HepG2 (cell line): ENCODE data around the gene JSRP1. TPM values are rescaled to one million over a fixed set of nuclear protein-coding genes. Genes with fewer than 3 reads are reported as not detected.

Experiments used
- ARID4A ChIP-seq: sonication (generic); formaldehyde crosslinking; IDR thresholded peaks from 2 replicates; pipeline ENCODE4 v1.5.0; 2020; ENCODE audit warnings: mild to moderate bottlenecking, missing genetic modification reagents, borderline replicate concordance
- NFE2L1 ChIP-seq: sonication (generic); formaldehyde crosslinking; IDR thresholded peaks from 2 replicates; pipeline ENCODE4 v1.4.0; 2020; ENCODE audit warnings: missing genetic modification reagents, mild to moderate bottlenecking, borderline replicate concordance
- NFKB2 ChIP-seq: sonication (generic); formaldehyde crosslinking; IDR thresholded peaks from 2 replicates; pipeline ENCODE4 v1.4.0; 2020; ENCODE audit warnings: missing genetic modification reagents, borderline replicate concordance
- NR0B2 ChIP-seq: sonication (generic); formaldehyde crosslinking; IDR thresholded peaks from 2 replicates; pipeline ENCODE4 v1.4.0; 2020; ENCODE audit warnings: mild to moderate bottlenecking, missing genetic modification reagents
- PRDM15 ChIP-seq: sonication (generic); formaldehyde crosslinking; IDR thresholded peaks from 2 replicates; pipeline ENCODE4 v1.4.0; 2020; ENCODE audit warnings: missing genetic modification reagents
- ZBTB26 ChIP-seq: IDR thresholded peaks from 2 replicates; pipeline ENCODE4 v1.6.1; 2016; ENCODE audit warnings: missing compliant biosample characterization, missing genetic modification reagents, borderline replicate concordance
- ZNF615 ChIP-seq: sonication (generic); formaldehyde crosslinking; IDR thresholded peaks from 2 replicates; pipeline ENCODE4 v1.5.0; 2020; ENCODE audit warnings: mild to moderate bottlenecking, missing genetic modification reagents, borderline replicate concordance
- polyA plus RNA-seq, 8 experiments: library from polyadenylated mRNA; depleted of rRNA in 3 of 8; stranded (reverse) in 7 of 8; unstranded in 1 of 8; fragments of >200 nt; fragmentation: Illumina TruSeq in 4 of 8; extraction: Trizol in 4 of 8; gene quantifications; 2 replicates each; pipeline versions ENCODE4 v1.2.1 to v1.2.3, GENCODE V29; 2011 to 2016; ENCODE audit warnings: low read depth in 4 of 8, missing spikeins in 1 of 8, mixed read lengths in 1 of 8; ENCODE audit not compliant: insufficient read depth in 1 of 8
- total RNA-seq, 5 experiments: library from RNA; depleted of rRNA; stranded (reverse); fragments of >200 nt; fragmentation: Illumina TruSeq; extraction: Trizol; gene quantifications; 2 replicates each; pipeline ENCODE4 v1.2.3, GENCODE V29; 2016; ENCODE audit warnings: low read depth in 1 of 5

Gene JSRP1
- total and polyA plus RNA-seq, 2 of the 13 experiments (the other 11 are each of a cell fraction or from before 2014, with no cell fraction given), result 0.16 to 0.38 TPM

- TF ChIP-seq ARID4A (CRISPR knock-in tag) (no peak), PRDM15 (CRISPR knock-in tag) (no peak), ZBTB26 (CRISPR knock-in tag) (no peak), NFKB2 (0 out of 2 replicates have a peak, but pooled peaks have one; percentile 8), ZNF615 (CRISPR knock-in tag) (no peak), NFE2L1 (CRISPR knock-in tag) (no peak), NR0B2 (CRISPR knock-in tag) (peak; percentile 57; the same call in 1 of the 2 replicates)
Measured at GRCh38 chr19:2287585-2288337, 31.5 kb upstream of the JSRP1 start (continued).
